Upper lobe of left lung (tissue), 4 donors: ENCODE results near the gene BARX2.

Source experiments
- CTCF ChIP-seq, 6 experiments: fragments of 450-650 bp in 4 of 6; fragments of 200-600 bp in 2 of 6; sonication (generic) in 2 of 6; IDR thresholded peaks; one replicate each; pipeline ENCODE4 v1.5.1; 2016 to 2019; ENCODE audit warnings: antibody characterized with exemption in 6 of 6
- POLR2A ChIP-seq, 4 donors: fragments of 450-650 bp; IDR thresholded peaks; one replicate each; pipeline ENCODE4 v1.5.1; 2016 to 2017; ENCODE audit warnings: antibody characterized with exemption in 4 of 4, mild to moderate bottlenecking in 2 of 4

- no peak for TF ChIP-seq POLR2A (IDR thresholded peaks at IDR 0.05)
- no peak for TF ChIP-seq CTCF (IDR thresholded peaks at IDR 0.05)
These were observed 75.9 kb downstream of the BARX2 start for GRCh38 chr11:129451524-129451923.
